Measurements from ENCODE around the gene PPP2R1A.

GRCh38 chr19:52211203-52211602, 21.4 kb downstream of the PPP2R1A start:
- no peak for TF ChIP-seq REST (IDR thresholded peaks at IDR 0.05; ENCODE audit: insufficient replicate concordance, low read depth)
- TF ChIP-seq CTCF (IDR thresholded peaks at IDR 0.05; ENCODE audit: insufficient read depth, low read length), result no peak
- TF ChIP-seq POLR2AphosphoS5 (IDR thresholded peaks at IDR 0.05; ENCODE audit: low read depth), result no peak
- TF ChIP-seq GABPA (IDR thresholded peaks at IDR 0.05; ENCODE audit: low read depth), result no peak
- TF ChIP-seq SPI1 (IDR thresholded peaks at IDR 0.05; ENCODE audit: borderline replicate concordance, low read depth), result no peak
